SK-N-MC (cell line): ENCODE results near the gene PCDHGA9.
"Not testable (repeated sequence)": the region's sequence is repeated elsewhere in the genome, so short reads cannot be mapped to it uniquely, and the experiment has no call there.

ENCODE experiments used
- EZH2 ChIP-seq: fragments of 200-600 bp; sonication (generic); IDR thresholded peaks from one replicate; pipeline ENCODE4 v1.6.1; 2017; ENCODE audit warnings: antibody characterized with exemption
- FOXP2 ChIP-seq: optimal IDR thresholded peaks from 2 replicates; pipeline ENCODE3; 2011; ENCODE audit warnings: mild to moderate bottlenecking, moderate library complexity; ENCODE audit not compliant: insufficient read depth; ENCODE audit errors: extremely low read length, control extremely low read depth
- POLR2AphosphoS5 ChIP-seq: IDR thresholded peaks from 2 replicates; pipeline ENCODE4 v1.6.1; 2012; ENCODE audit warnings: mild to moderate bottlenecking, low read depth, low read length, borderline replicate concordance

DNA sequence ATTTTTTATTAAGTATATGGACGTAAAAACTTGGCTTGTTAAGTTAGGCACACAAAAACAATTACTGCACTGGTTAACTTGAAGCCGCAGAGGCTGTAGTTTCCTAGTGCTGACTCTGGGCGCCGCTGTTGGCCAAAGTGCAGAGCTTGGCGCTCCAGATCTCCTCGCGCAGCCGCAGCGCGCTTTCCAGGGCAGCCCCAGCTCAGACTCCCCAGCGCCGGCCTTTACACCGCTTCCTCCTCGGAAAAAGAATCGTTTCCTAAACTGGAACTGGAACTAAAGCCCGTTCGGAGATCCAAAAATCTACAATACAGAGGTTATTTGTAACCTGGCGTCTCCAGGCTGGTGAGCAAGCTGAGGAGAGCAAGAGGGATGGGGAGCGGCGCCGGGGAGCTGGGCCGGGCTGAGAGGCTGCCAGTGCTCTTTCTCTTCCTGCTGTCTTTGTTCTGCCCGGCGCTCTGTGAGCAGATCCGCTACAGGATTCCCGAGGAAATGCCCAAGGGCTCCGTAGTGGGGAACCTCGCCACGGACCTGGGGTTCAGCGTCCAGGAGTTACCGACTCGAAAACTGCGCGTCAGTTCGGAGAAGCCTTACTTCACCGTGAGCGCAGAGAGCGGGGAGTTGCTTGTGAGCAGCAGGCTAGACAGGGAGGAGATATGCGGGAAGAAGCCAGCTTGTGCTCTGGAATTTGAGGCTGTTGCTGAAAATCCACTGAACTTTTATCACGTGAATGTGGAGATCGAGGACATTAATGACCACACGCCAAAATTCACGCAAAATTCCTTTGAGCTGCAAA lies 4.6 kb upstream of the PCDHGA9 start, which contains the start of gene PCDHGB5:
- TF ChIP-seq POLR2AphosphoS5, EZH2, FOXP2: not testable (repeated sequence)
